GM18507 (cell line): ENCODE results near the gene PTPN20.
A peak's percentile ranks its signal among the peaks of the same experiment; 100 is the strongest.

Source experiments
- DNase-seq: peaks from one replicate; pipeline ENCODE4 v3.0.0; 2011; ENCODE audit warnings: low read depth; ENCODE audit not compliant: insufficient read length; ENCODE audit errors: extremely low spot score
- FAIRE-seq: peaks from 2 replicates; lab custom pipeline; 2011; peaks lifted over from hg19 to GRCh38; lab: Jason Lieb, UNC

PTPN20 gene

GRCh38 chr10:47044741-47045140 is 133.5 kb downstream of the PTPN20 start:
- DNase-seq, result no peak
- FAIRE-seq, result no peak

DNA sequence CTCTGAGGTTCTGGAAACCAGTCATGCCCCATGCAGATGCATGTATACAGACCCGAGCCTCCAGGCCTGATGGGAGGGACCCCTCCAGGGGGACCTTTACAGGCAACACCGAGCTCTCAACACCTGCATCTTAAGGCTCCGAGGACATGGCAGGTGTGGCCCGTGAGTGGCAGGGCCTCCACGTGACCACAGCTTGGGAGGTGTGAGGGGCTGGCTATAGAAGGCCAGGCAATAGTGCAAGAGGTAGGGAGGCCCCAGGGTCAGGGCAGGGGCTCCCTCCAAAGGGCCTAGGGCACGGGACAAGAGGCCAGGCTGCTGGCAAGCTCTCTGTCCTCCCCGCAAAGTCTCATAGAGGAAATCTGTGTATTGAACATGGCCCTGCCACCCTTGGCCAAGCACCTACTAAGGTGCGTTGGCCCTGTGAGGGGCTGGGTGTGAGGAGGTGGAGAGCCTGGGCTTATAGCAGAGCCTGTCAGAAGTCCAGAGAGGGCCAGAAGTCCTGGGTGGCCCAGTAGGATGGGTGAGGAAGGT is 134.2 kb downstream of the PTPN20 start:
- FAIRE-seq, result no peak
- DNase-seq, result no peak

DNA sequence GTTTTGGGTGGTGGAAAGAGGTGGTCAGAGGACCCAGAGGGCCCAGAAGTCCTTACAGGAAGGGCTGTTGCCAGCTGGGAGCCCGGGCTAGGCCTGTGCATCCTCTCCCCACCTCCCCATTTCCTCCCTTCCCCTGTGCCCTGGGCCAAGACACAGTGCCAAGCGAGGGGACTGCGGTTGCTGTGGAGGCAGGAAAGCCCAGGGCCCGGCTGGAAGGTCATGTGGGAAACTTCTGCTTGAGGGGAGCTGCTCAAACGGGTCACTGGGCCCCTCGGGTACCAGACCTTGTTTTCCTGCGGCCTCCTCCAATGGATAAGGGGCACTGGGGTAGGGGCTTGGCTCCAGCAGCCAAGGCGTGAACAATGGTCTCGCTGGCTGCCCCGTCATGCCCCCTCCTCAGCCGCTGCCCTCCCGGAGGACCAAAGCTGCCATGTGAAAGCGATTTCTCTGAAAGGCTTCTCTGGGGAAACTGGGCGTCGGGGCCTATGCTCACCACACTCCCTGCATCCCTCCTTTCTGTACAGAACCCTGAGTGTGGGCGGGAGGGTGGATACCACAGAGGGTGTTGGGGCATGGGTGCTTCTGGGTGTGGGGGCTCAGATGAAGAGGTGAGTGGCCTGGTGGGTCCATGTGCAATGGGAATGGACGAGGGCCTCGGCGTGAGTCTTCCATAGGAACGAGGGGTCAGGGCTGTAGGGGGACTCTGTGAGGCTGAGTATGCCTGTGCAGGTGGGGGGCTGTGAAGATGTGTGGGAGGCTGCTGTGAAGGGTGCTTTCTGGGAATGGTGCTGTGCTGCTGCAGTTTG is 135.3 kb downstream of the PTPN20 start:
- DNase-seq, result no peak
- FAIRE-seq, result no peak

DNA sequence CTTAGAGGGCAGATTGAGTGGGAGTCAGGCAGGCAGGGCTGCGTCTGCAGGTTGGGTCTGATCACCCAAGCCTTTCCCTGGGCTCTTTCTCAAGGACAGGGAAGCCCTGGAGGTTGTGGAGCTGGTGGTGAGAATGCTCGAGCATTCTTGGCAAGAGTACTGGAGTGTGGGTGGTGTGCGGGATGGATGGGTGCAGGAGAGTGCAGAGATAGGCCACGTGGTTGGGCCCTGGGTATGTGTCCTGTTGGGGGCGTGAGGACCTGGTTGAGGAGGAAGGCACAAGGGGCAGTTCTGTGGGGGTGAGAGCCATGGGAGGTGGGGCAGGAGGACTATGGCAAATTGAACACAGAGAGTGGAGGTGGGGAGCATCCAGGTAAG is 135.9 kb downstream of the PTPN20 start:
- FAIRE-seq (no peak), DNase-seq (no peak)

DNA sequence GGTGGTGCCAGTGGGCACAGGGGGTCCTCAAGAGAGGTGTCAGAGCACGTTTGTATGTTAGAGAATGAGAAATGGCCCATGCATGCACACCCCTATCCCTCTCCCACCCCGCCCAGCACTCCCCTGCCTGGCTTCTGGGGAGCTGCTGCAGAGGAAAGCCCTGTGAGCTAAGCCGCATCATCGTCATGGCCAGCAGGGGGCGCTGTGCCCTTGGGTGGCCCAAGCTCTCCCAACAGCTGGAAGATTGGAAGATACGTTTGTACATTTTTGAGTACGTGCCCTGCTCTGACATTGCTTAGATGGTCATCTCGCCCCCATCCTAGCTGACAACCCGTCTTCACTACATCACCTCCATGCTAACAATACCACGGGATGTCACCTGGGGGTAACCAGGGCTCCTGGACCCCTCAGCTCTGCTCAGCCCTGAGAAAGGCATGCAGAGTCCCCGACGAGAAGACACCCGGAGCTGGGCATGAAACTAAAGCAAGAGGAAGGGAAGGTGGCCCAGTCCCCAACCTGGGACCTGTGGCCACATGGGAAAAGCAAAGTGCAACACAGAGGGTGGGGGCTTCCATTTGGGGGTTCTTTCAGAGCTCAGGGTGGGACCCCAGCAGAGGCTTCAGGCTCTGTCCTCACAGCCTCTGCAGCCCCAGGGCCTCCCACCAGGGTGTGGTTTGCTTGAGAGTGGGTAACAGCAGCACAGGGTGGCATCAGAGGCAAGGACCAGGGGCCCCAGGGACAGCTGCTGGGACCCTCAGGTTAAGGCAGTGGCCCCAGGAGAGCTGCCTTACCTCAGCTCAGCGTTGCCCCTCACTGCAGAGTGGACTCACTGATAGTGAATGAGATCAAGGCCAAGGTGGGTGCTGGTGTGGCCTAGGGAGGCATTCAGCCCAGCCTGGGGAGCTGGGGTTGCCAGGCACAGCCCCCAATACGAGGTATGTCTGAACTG is 136.6 kb downstream of the PTPN20 start:
- peak; percentile 47 for FAIRE-seq

GRCh38 chr10:47048526-47048905 is 137.3 kb downstream of the PTPN20 start:
- no peak for FAIRE-seq

More for the DNA sequence above, 136.6 kb downstream of the PTPN20 start:
- peak; percentile 39 for DNase-seq

DNA sequence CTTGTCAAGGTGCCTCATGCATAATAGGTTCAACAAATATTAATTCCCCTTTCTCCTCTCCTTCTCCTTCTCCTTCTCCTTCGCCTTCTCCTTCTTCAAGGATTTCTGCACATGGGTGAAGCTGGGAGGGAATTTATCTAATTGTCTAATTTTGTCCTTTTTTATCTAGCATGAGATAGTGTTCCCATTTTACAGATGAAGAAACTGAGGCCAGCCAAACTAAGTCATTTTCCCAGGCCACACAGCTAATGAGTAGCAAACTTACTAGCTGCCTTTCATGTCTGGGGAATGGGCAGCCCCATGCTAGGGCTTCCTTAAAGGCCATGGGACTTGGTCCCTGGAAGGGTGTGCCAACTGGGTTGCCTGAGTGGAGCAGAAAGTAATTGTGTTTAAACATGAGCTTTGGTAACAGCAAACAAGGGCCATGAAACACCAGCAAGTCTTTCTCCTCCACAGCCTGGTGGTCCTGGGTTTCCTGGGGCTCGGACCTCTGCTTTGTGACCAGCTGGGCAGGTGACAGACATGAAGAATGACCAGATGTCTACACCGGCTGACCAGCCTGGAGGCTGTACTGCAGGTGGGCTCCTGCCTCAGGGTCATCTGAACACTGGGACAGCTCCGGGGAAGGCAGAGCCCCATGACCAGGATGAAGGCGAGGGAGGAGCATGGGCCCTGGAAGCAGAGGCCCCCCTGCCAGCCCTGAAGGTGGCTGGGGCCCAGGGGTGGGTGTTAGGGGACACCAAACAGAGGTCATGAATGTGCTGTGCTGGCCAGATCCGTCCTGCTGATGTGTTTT is 138.0 kb downstream of the PTPN20 start:
- DNase-seq (no peak), FAIRE-seq (no peak)

More at GRCh38 chr10:47048526-47048905, 137.3 kb downstream of the PTPN20 start:
- no peak for DNase-seq

DNA sequence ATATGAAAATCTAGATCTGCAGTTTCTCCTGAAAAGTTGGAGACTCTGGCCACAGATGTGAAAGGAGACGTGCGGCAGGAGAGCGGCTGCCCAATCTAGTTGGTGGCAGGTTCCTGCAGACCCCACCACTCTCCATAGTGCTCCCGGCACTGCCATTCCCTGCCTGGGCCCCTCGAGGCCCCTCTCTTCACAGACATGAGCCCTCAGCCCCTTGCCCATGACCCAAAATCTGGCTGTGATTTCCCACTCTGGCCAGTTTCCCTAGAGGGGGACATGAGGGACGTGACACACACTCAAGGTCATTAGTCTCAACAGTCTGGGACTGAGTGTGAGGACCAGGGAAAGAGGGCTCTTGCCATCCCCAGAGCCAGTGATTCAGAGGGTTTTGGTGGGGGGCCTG is 138.7 kb downstream of the PTPN20 start:
- no peak for DNase-seq
- no peak for FAIRE-seq

DNA sequence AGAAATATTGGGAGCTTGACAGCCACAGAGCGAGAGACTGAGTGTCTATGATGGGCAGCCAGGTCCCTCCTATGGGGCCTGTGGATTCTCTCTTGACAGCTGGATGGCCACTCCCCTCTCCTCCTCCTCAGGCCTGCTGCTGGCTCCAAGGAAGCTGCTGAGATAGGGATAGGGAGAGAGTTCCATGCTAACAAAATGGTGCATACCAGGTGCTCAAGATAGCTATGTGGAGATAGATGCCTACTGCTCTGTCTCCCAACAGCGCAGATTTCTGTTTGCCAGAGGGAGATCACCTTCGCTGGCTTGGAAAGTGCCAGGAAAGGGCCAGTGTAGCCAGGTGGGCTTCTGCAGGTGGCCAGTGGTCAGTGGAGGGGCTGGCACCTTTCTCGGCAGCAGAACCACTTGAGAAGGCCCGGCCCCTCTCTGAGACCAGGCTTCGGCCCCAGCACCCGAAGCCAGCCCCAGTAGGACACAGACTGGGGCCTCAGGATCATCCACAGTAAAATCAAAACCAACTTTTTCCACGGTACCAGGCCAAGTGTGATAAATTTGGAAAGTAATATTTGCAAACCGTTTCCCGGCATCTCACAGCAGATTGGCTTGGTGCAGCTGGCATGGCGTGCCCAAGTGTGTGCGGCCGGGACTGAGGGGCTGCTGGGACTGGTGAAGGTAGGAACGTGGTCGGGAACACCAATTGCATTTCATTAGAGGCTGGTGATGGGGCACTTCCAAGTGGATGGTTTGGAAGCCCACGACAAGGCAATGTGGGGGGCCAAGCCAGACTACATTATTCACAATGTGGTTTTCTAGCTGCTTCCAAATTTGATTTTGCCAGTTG is 139.6 kb downstream of the PTPN20 start:
- FAIRE-seq, result no peak

GRCh38 chr10:47051741-47052238 is 140.6 kb downstream of the PTPN20 start:
- no peak for FAIRE-seq
- no peak for DNase-seq

More for the DNA sequence above, 139.6 kb downstream of the PTPN20 start:
- no peak for DNase-seq
